ENCODE results near the gene BACH2. TPM values are rescaled to one million over a fixed set of nuclear protein-coding genes. Genes with fewer than 3 reads are reported as not detected.

The BACH2 gene
- total and polyA plus RNA-seq, 2 experiments from 2014 or later: 1.6 to 5.7 TPM

- H3K79me2 ChIP-seq (replicated peaks; ENCODE audit: insufficient read depth): no peaks in the 10 kb centered on the region
- no peaks in the 10 kb centered on the region for H3K27me3 ChIP-seq (ENCODE audit: insufficient read depth)
- DNase-seq (ENCODE audit: low spot score): no peak
- no peaks in the 10 kb centered on the region for H3K9me2 ChIP-seq (ENCODE audit: insufficient read depth)
- TF ChIP-seq JUNB (IDR thresholded peaks at IDR 0.05; ENCODE audit: unreplicated experiment) (no peak), POLR2AphosphoS5 (IDR thresholded peaks at IDR 0.05; ENCODE audit: low read depth) (no peak), REST (IDR thresholded peaks at IDR 0.05; ENCODE audit: unreplicated experiment) (no peak), EZH2 (IDR thresholded peaks at IDR 0.05; ENCODE audit: low read depth, unreplicated experiment) (no peak), STAT1 (IDR thresholded peaks at IDR 0.05; ENCODE audit: unreplicated experiment) (no peak), CTCF (conservative IDR thresholded peaks at IDR 0.05; ENCODE audit: low read depth in 2 of 2) (no peak), CREB1 (CRISPR knock-in tag; IDR thresholded peaks at IDR 0.05; ENCODE audit: low read depth) (no peak), ZNF114 (CRISPR knock-in tag; IDR thresholded peaks at IDR 0.05) (no peak), ZNF331 (CRISPR knock-in tag; IDR thresholded peaks at IDR 0.05; ENCODE audit: low read depth) (no peak), EZH2phosphoT487 (IDR thresholded peaks at IDR 0.05; ENCODE audit: unreplicated experiment) (no peak), ZNF462 (CRISPR knock-in tag; IDR thresholded peaks at IDR 0.05) (no peak), NANOG (IDR thresholded peaks at IDR 0.05; ENCODE audit: borderline replicate concordance) (no peak)
- TF ChIP-seq, protein P1, sequence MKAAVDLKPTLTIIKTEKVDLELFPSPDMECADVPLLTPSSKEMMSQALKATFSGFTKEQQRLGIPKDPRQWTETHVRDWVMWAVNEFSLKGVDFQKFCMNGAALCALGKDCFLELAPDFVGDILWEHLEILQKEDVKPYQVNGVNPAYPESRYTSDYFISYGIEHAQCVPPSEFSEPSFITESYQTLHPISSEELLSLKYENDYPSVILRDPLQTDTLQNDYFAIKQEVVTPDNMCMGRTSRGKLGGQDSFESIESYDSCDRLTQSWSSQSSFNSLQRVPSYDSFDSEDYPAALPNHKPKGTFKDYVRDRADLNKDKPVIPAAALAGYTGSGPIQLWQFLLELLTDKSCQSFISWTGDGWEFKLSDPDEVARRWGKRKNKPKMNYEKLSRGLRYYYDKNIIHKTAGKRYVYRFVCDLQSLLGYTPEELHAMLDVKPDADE (IDR thresholded peaks at IDR 0.05): no peak
- no peak overlapping the region for H2AFZ ChIP-seq
- H4K20me1 ChIP-seq (replicated peaks; ENCODE audit: insufficient read depth): no peaks in the 10 kb centered on the region
- Mint-ChIP-seq H3K4me3 (no peak overlapping the region), H3K27me3 (ENCODE audit: insufficient read depth, low read depth, poor library complexity) (no peaks in the 10 kb centered on the region), H3K27ac (no peak overlapping the region), H3K4me1 (peaks cover 4% of the 10 kb centered on the region; the same call in 2 of the 3 replicates), H3K9me3 (no peaks in the 10 kb centered on the region), H3K36me3 (ENCODE audit: low read depth) (no peaks in the 10 kb centered on the region)
- no peak overlapping the region for H3K4me3 ChIP-seq
- no peaks in the 10 kb centered on the region for H3F3A ChIP-seq (replicated peaks; ENCODE audit: low read depth)
- no peak overlapping the region for H3K27ac ChIP-seq (ENCODE audit: low read depth)
- H3K4me1 ChIP-seq (ENCODE audit: insufficient read depth): peaks cover 12% of the 10 kb centered on the region; the same call in 1 of the 2 replicates
- H3K36me3 ChIP-seq (ENCODE audit: insufficient read depth): no peaks in the 10 kb centered on the region
- H3K4me2 ChIP-seq: no peak overlapping the region
- ATAC-seq: no peak
Observed at GRCh38 chr6:89979481-89980119, 317.0 kb downstream of the BACH2 start.

Data from GM23338 (cell line).